Suppressor macrophage (primary cell): ENCODE results near the gene COL6A6.
A peak's percentile ranks its signal among the peaks of the same experiment; 100 is the strongest.
"Not testable (repeated sequence)": the region's sequence is repeated elsewhere in the genome, so short reads cannot be mapped to it uniquely, and the experiment has no call there.

Experiments used
- DNase-seq, 4 experiments: peaks; one replicate each; pipeline ENCODE4 v3.0.0-alpha.2; 2020 to 2022

Gene COL6A6

DNA sequence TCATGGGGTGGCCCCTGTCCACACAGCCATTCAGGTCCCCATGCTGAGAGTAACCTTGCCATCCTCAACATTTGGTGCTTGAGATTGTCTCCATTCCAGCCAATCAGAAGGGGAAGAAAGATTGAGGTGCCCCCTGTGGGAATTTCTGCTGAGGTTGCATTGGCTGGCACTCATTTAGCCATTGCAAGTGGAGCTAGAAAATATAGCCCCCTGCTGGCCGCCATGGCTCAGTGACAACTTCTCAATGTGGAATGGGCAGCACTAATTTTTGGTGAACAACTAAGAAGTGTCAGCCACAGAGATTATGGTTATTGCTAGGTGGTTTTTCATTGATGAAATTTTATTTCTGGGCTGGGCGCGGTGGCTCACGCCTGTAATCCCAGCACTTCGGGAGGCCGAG, 22.0 kb downstream of the COL6A6 start:
- DNase-seq, result peak; percentile 35 to 69 (median 58)

- no peak for DNase-seq
Measured at GRCh38 chr3:130543322-130543721, 26.3 kb downstream of the COL6A6 start.

DNA sequence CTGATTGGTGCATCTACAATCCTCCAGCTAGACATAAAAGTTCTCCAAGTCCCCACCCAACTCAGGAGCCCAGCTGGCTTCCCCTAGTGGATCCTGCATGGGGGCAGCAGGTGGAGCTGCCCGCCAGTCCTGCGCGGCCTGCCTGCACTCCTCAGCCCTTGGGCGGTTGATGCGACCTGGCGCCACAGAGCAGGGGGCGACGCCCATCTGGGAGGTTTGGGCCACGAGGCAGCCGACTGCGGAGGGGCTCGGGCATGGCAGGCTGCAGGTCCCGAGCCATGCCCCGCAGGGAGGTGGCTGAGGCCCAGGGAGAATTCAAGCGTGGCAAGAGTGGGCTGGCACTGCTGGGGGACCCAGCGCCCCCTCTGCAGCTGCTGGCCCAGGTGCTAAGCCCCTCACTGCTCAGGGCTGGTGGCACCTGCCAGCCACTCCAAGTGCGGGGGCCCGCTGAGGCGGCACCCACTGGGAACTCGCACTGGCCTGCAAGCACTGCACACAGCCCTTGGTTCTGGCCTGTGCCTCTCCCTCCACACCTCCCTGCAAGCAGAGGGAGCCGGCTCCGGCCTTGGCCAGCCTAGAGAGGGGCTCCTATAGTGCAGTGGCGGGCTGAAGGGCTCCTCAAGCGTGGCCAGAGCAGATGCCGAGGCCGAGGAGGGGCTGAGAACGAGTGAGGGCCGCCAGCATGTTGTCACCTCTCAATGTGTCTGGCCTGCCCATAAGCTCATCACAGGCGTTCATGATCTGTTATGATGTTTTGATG, 30.1 kb downstream of the COL6A6 start:
- no peak for DNase-seq

DNA sequence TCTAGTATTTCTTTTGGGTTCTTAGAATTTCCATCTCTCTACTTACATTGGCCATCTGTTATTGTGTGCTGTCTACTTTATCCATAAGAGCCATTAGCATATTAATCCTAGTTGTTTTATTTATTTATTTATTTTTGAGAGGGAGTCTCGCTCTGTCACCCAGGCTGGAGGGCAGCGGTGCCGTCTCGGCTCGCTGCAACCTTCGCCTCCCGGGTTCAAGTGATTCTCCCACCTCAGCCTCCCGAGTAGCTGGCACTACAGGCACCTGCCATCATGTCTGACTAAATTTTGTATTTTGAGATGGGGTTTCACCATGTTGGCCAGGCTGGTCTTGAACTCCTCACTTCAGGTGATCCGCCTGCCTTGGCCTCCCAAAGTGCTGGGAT, 30.7 kb downstream of the COL6A6 start:
- not testable (repeated sequence) for DNase-seq

DNA sequence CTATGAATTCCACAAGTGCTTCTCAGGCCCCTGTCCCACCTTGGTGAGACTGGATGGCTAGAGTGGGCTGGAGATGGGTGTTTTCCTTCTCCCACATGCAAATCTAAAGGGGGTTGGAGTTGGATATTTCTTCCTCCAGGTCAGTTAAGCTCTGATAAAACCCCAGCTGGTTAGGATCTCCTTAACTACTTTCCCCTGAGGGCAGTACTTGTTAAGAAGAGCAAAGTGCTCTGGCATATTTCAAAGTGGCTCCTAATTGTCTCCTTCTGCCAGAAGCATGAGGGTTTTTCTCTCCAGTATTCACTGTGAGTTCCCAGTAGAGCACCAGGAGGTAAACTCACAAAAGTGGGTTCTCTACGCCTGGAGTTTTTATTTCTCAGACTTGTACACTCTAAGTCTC, 31.4 kb downstream of the COL6A6 start:
- no peak for DNase-seq

- no peak for DNase-seq
Measured at GRCh38 chr3:130557336-130558035, 40.5 kb downstream of the COL6A6 start.

DNA sequence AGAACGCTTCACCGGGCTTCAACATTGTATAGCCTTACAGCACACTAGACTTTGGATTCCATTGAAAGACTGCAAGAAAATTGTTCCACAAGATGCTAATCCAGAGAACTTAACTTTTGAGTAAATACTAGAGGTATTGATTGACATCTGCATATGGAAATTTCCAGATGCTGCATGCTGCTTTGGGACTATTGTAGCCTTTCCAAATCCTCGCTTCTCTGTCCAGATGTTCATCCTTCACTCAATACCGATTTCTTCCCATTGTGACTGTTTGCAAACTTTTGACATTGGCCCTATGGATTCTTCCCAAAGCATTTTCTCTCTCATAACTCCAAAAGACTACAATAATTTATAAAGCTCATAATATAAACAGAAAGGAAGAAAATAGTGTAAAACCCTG, 41.4 kb downstream of the COL6A6 start:
- DNase-seq, result no peak

DNA sequence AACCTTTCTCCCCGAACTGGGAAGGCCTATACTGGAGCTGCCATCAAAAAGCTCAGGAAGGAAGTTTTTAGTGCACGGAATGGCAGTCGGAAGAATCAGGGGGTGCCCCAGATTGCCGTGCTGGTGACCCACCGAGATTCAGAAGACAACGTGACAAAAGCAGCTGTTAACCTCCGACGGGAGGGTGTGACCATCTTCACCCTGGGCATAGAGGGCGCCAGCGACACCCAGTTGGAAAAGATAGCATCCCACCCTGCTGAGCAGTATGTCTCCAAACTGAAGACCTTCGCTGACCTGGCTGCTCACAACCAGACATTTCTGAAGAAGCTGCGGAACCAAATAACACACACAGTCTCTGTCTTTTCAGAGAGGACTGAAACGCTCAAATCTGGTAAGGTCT, 48.2 kb downstream of the COL6A6 start:
- DNase-seq, result no peak
